Muscle layer of duodenum (tissue), 2 donors: Measurements from ENCODE around the gene ATP5F1A.
"Not testable (repeated sequence)": the region's sequence is repeated elsewhere in the genome, so short reads cannot be mapped to it uniquely, and the experiment has no call there.

ENCODE experiments used
- H3K27ac ChIP-seq: one replicate; pipeline ENCODE4 v1.7.0; 2013; ENCODE audit warnings: mild to moderate bottlenecking, low read length
- H3K27me3 ChIP-seq: one replicate; pipeline ENCODE4 v1.7.0; 2013; ENCODE audit warnings: low read depth, mild to moderate bottlenecking, control low read depth, low read length
- H3K36me3 ChIP-seq, 2 donors: one replicate each; pipeline ENCODE4 v1.7.0; 2013; ENCODE audit warnings: low read length in 2 of 2, control low read depth in 1 of 2, mild to moderate bottlenecking in 1 of 2; ENCODE audit not compliant: insufficient read depth in 2 of 2, control insufficient read depth in 1 of 2
- H3K4me1 ChIP-seq, 2 donors: one replicate each; pipeline ENCODE4 v1.7.0; 2013; ENCODE audit warnings: low read length in 2 of 2, mild to moderate bottlenecking in 2 of 2, control low read depth in 1 of 2, moderate library complexity in 1 of 2; ENCODE audit not compliant: insufficient read depth in 2 of 2, control insufficient read depth in 1 of 2
- H3K4me3 ChIP-seq, 2 donors: one replicate each; pipeline ENCODE4 v1.7.0; 2013; ENCODE audit warnings: low read length in 2 of 2, low read depth in 1 of 2, mild to moderate bottlenecking in 1 of 2
- H3K9me3 ChIP-seq, 2 donors: one replicate each; pipeline ENCODE4 v1.7.0; 2013; ENCODE audit warnings: low read length in 2 of 2, control low read depth in 1 of 2, mild to moderate bottlenecking in 1 of 2; ENCODE audit not compliant: control insufficient read depth in 1 of 2
- donor health status: healthy.

The ATP5F1A gene

GRCh38 chr18:46060359-46060841 lies 37.7 kb downstream of the ATP5F1A start:
- H3K9me3 ChIP-seq = no peaks in the 10 kb centered on the region
- H3K4me3 ChIP-seq = no peak overlapping the region
- no peaks in the 10 kb centered on the region for H3K27me3 ChIP-seq

GRCh38 chr18:46055838-46056230 lies 42.3 kb downstream of the ATP5F1A start:
- Histone ChIP-seq H3K27ac (no peak overlapping the region), H3K36me3 (no peaks in the 10 kb centered on the region), H3K27me3 (no peaks in the 10 kb centered on the region), H3K4me3 (no peak overlapping the region), H3K4me1 (peaks cover 0 to 4% of the 10 kb centered on the region in 2 donors), H3K9me3 (no peaks in the 10 kb centered on the region)

More at GRCh38 chr18:46060359-46060841, 37.7 kb downstream of the ATP5F1A start:
- Histone ChIP-seq H3K27ac (no peak overlapping the region), H3K36me3 (no peaks in the 10 kb centered on the region), H3K4me1 (peaks cover 0 to 4% of the 10 kb centered on the region in 2 donors)

- Histone ChIP-seq H3K36me3 (no peaks in the 10 kb centered on the region), H3K4me1 (no peaks in the 10 kb centered on the region), H3K27ac (no peak overlapping the region), H3K4me3 (no peak overlapping the region), H3K9me3 (no peaks in the 10 kb centered on the region), H3K27me3 (no peaks in the 10 kb centered on the region)
These were observed 42.9 kb downstream of the ATP5F1A start for GRCh38 chr18:46054956-46055837.

DNA sequence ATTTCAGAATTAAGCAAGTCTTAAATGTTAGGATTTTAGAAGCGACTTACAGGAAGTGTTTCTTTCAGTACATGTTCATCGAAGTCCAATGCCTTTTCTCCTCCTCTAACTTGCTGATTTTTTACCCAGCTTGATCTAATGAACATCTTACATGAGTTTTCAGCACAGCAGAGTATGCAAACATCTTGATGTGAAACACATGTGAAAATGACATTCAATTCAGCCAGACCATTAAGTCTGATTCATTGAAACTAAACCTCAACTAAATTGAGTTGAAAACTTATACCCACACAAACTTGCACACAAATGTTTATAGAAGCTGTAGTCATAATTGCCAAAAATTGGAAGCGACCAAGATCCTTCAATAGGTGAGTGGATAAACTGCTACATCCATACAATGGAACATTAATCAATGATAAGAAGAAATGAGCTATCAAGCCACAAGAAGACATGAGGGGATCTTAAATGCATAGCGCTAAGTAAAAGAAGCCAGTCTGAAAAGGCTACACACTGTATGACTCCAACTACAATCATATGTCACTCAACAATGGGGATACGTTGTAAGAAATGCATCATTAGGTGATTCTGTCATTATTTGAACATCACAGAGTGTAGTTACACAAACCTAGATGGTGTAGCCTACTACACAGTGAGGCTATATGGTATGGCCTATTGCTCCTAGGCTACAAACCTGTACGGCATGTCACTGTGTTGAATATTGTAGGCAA lies 44.6 kb downstream of the ATP5F1A start:
- Histone ChIP-seq H3K4me3 (no peak overlapping the region), H3K27ac (no peak overlapping the region), H3K9me3 (no peaks in the 10 kb centered on the region), H3K4me1 (no peaks in the 10 kb centered on the region), H3K36me3 (no peaks in the 10 kb centered on the region), H3K27me3 (no peaks in the 10 kb centered on the region)

DNA sequence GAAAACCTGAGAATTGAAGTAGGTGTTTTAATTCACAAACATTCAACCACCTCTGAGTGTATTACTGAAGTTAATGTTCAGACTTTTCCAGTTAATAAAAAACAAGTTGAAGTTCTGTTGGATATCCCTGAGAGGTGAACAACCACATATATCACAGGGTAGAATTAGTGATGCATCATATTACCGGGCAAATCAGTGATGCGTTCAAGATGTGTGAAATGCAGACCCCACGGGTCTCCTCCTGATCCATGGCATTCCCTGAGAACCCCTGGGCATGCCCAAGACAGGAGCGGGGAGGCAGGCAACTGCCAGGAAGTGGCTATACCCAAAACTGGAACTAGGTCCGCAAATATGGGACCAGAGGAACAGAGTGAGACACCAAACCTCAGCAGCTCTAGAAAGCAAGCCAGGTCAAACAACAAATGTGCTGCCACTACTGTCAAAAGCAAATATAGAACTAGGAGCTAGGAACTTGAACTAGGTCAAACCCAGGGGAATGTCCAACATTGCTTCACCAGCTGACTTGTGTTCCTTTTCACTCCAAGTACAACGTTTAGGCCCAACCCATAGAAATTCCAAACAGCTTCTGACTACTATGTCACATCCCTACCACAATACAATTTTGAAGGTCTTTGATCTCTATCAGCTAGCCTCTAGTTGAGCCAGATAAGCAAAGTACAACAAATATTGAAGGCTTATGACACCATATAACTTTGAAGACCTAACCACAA lies 46.2 kb downstream of the ATP5F1A start:
- H3K4me3 ChIP-seq = no peak overlapping the region
- no peaks in the 10 kb centered on the region for H3K36me3 ChIP-seq
- H3K9me3 ChIP-seq = no peaks in the 10 kb centered on the region
- no peak overlapping the region for H3K27ac ChIP-seq
- H3K4me1 ChIP-seq = no peaks in the 10 kb centered on the region
- no peaks in the 10 kb centered on the region for H3K27me3 ChIP-seq

DNA sequence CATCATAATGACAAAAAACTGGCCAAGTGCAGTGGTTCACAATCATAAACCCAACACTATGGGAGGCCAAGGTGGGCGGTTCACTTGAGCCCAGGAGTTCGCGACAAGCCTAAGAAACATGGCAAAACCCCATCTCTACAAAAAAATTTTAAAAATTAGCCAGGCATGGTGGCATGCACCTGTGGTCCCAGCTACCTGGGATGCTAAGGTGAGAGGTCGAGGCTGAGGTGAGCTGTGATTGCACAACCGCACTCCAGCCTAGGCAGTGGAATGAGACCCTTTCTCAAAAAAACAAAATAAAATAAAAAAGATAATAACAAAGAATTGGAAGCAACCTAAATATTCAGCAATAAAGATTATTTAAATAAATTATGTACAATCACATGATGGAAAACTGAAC lies 47.8 kb downstream of the ATP5F1A start:
- H3K4me1 ChIP-seq = no peaks in the 10 kb centered on the region
- no peaks in the 10 kb centered on the region for H3K36me3 ChIP-seq
- no peaks in the 10 kb centered on the region for H3K27me3 ChIP-seq

DNA sequence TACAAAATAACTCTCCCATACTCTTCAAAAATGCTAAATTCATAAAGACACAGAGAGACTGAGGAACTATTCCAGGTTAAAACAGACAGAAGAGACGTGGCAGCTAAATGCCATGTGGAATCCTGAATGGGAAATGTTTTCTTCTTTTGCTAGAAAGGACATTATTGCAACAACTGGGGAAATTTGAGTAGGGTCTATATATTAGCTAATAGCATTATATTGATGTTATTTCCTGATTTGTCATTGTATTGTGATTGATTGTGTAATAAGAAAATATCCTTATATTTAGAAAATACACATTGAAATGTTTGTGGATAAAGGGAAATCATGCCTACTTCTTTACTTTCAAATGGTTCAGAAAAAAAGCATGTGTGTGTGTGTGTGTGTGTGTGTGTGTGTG lies 49.5 kb downstream of the ATP5F1A start:
- no peak overlapping the region for H3K4me3 ChIP-seq
- no peaks in the 10 kb centered on the region for H3K4me1 ChIP-seq
- H3K27ac ChIP-seq = no peak overlapping the region
- H3K36me3 ChIP-seq = no peaks in the 10 kb centered on the region
- H3K27me3 ChIP-seq = no peaks in the 10 kb centered on the region
- no peaks in the 10 kb centered on the region for H3K9me3 ChIP-seq

More for the DNA sequence above, 47.8 kb downstream of the ATP5F1A start:
- Histone ChIP-seq H3K4me3 (no peak overlapping the region), H3K9me3 (no peaks in the 10 kb centered on the region), H3K27ac (no peak overlapping the region)

- H3K27me3 ChIP-seq, H3K27ac ChIP-seq: not testable (repeated sequence)
These were observed 50.7 kb downstream of the ATP5F1A start for GRCh38 chr18:46047369-46047768.

GRCh38 chr18:46046688-46047087 lies 51.4 kb downstream of the ATP5F1A start:
- H3K4me3 ChIP-seq = no peak overlapping the region
- peaks cover 0 to 10% of the 10 kb centered on the region in 2 donors for H3K4me1 ChIP-seq
- H3K27ac ChIP-seq = no peak overlapping the region
- no peaks in the 10 kb centered on the region for H3K36me3 ChIP-seq
- H3K9me3 ChIP-seq = no peaks in the 10 kb centered on the region
- no peaks in the 10 kb centered on the region for H3K27me3 ChIP-seq

More at GRCh38 chr18:46047369-46047768, 50.7 kb downstream of the ATP5F1A start:
- H3K4me3 ChIP-seq, H3K36me3 ChIP-seq, H3K9me3 ChIP-seq, H3K4me1 ChIP-seq: not testable (repeated sequence)

- no peak overlapping the region for H3K4me3 ChIP-seq
- H3K36me3 ChIP-seq = no peaks in the 10 kb centered on the region
- no peaks in the 10 kb centered on the region for H3K9me3 ChIP-seq
- H3K4me1 ChIP-seq = peaks cover 0 to 10% of the 10 kb centered on the region in 2 donors
- no peak overlapping the region for H3K27ac ChIP-seq
- no peaks in the 10 kb centered on the region for H3K27me3 ChIP-seq
These were observed 52.0 kb downstream of the ATP5F1A start for GRCh38 chr18:46046126-46046525.

DNA sequence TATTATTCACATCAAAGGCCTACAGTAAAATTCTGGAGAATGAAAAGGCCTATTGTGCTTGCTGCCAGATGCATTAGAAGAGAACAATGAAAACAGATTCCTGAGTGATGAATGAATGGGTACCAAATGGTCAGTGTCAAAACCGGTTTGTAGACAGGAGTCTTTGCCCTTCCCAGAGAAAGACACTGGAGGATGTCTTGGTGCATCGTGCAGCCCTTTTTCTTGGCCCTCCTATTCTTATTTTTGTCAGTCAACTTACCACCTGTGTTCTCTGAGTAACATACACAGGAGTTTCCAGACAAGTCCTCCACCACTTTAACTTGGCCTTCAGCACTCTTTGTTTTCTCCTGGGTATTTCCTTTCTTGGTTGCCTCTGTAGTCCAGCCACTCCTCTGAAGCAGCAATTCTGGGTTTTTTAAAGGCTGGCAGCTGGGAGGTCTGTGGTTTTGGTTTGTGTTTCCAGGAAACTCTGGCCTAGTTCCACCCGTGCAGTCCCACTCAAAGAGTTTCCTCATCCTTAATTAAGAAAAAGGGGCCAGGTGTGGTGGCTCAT lies 55.4 kb downstream of the ATP5F1A start:
- Histone ChIP-seq H3K9me3 (no peaks in the 10 kb centered on the region), H3K4me3 (no peak overlapping the region), H3K27me3 (no peaks in the 10 kb centered on the region), H3K27ac (no peak overlapping the region), H3K36me3 (no peaks in the 10 kb centered on the region), H3K4me1 (peaks cover 0 to 10% of the 10 kb centered on the region in 2 donors)
